Aorta (tissue), 5 donors: ENCODE measurements around the gene PACS1. TPM values are rescaled to one million over a fixed set of nuclear protein-coding genes. Genes with fewer than 3 reads are reported as not detected.
"Not testable (repeated sequence)": the region's sequence is repeated elsewhere in the genome, so short reads cannot be mapped to it uniquely, and the experiment has no call there.

ENCODE experiments used
- ATAC-seq: fragments of 200-7000 bp; cut with Tn5 transposase; one replicate; pipeline ENCODE4 v1.9.1; 2022; ENCODE audit warnings: moderate library complexity; ENCODE audit not compliant: low FRiP score
- DNase-seq, 2 donors: peaks; one replicate each; pipeline ENCODE4 v3.0.0-alpha.2; 2020
- H3K27ac ChIP-seq, 2 donors: one replicate each; pipeline ENCODE4 v1.5.1; 2013; ENCODE audit warnings: low read length in 2 of 2, mild to moderate bottlenecking in 2 of 2, moderate library complexity in 2 of 2, control low read depth in 1 of 2, inconsistent platforms in 1 of 2, low read depth in 1 of 2
- H3K27me3 ChIP-seq, 2 donors: one replicate each; pipeline ENCODE4 v1.6.1; 2013; ENCODE audit warnings: control low read depth in 1 of 2, low read length in 1 of 2, mild to moderate bottlenecking in 1 of 2, moderate library complexity in 1 of 2; ENCODE audit not compliant: insufficient read depth in 2 of 2, control insufficient read depth in 1 of 2
- H3K36me3 ChIP-seq, 2 donors: one replicate each; pipeline ENCODE4 v1.6.1; 2013; ENCODE audit warnings: control low read depth in 1 of 2, low read length in 1 of 2, mild to moderate bottlenecking in 1 of 2; ENCODE audit not compliant: insufficient read depth in 2 of 2, control insufficient read depth in 1 of 2
- H3K4me1 ChIP-seq, 2 donors: one replicate each; pipeline ENCODE4 v1.6.1; 2013; ENCODE audit warnings: low read length in 2 of 2, control low read depth in 1 of 2, mild to moderate bottlenecking in 1 of 2, moderate library complexity in 1 of 2; ENCODE audit not compliant: insufficient read depth in 2 of 2, control insufficient read depth in 1 of 2
- H3K4me3 ChIP-seq, 2 donors: one replicate each; pipeline ENCODE4 v1.5.1; 2013; ENCODE audit warnings: low read length in 2 of 2, control low read depth in 1 of 2, mild to moderate bottlenecking in 1 of 2
- H3K9me3 ChIP-seq: one replicate; pipeline ENCODE4 v1.6.1; 2013; ENCODE audit warnings: mild to moderate bottlenecking, low read length; ENCODE audit not compliant: control insufficient read depth
- WGBS, 2 donors: extraction: QIAGEN DNeasy Blood & Tissue Kit; methylation state at CpG; one replicate each; pipeline ENCODE4 v1.1.7; 2013; 5-methylcytosine and 5-hydroxymethylcytosine counted together
- intact Hi-C, 2 donors: fragments of 100-400 bp; cut with DNase I; formaldehyde crosslinking; loops; one replicate each; pipeline versions ENCODE4 v1.14.2 to v1.15.0; 2022
- polyA plus RNA-seq, 2 donors: library from polyadenylated mRNA; stranded (reverse); fragments of 200-250 nt; gene quantifications; one replicate each; pipeline ENCODE4 v1.2.3, GENCODE V29; 2013
- total RNA-seq, 2 donors: library from RNA; stranded (reverse); fragmentation: NEBNext Ultra II Directional; extraction: Animal tissue kit (Norgen Biotek cat#: 25700); gene quantifications; one replicate each; pipeline ENCODE4 v1.2.1, GENCODE V29; 2021
- donor health status: healthy with polysubstance abuse.
- donor health status: Bipolar disorder and iron deficiency.
- donor health status: DM: no; HTN: no; CAD: no.
- donor health status: DM: no; HTN: no; CAD: no.
- donor health status: DM: yes; HTN: yes; CAD: no.

The PACS1 gene
- total and polyA plus RNA-seq, 4 donors = 16.2 to 119 (median 59.1) TPM

DNA sequence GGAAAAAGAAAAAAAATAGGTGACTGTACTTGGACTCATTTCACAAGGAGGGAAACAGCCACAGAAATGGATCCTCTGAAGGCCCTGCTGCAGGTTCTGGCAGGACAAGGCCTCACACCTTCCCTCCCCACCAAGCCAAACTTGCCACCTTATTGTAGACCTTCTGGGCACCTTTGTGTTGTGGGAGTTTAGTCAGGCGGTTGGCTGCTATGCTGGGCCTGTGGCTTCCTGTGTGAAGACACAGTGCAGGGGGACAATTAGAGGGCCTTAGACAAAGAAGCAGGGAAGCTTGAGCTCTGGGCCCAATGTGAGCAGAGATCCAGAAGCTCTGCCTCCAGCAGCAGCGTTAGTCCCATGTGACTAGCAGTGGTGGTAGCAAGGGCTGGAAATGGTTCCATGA, 202.5 kb downstream of the PACS1 start:
- peaks cover 2 to 10% of the 10 kb centered on the region in 2 donors for H3K36me3 ChIP-seq

DNA sequence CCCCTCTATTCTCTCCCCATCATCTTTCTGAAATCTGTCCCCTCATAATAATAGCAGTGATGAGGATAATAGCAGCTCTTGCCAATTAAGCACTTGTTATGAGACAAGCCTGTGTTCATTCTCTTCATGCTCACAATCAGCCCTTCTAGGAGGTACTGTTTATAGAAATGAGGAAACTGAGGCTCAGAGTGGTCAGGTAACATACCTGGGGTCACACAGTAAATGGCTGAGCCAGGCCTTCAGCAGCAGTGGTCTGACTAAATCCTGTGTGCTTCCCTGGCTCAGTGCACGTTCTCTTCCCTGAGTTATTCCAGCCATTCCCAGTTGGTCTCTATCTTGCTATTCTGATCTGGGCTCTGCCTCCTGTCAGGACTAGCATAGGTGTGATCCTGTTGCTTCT, 204.1 kb downstream of the PACS1 start:
- peaks cover 2 to 10% of the 10 kb centered on the region in 2 donors for H3K36me3 ChIP-seq
- no peak overlapping the region for H3K27ac ChIP-seq
- no peak overlapping the region for H3K4me3 ChIP-seq
- H3K9me3 ChIP-seq = no peaks in the 10 kb centered on the region
- H3K27me3 ChIP-seq = no peaks in the 10 kb centered on the region
- intact Hi-C loops = no loop called here
- ATAC-seq (no peak), DNase-seq (no peak)
- no peaks in the 10 kb centered on the region for H3K4me1 ChIP-seq
- WGBS, 2 donors = 18 to 50% methylated on average over 1 of the region's 1 CpG

More for the DNA sequence above, 202.5 kb downstream of the PACS1 start:
- WGBS, 2 donors = 80 to 89% methylated on average over 2 of the region's 2 CpGs
- Histone ChIP-seq H3K27me3 (no peaks in the 10 kb centered on the region), H3K4me1 (no peaks in the 10 kb centered on the region), H3K27ac (no peak overlapping the region), H3K9me3 (no peaks in the 10 kb centered on the region), H3K4me3 (no peak overlapping the region)
- intact Hi-C loops = no loop called here
- DNase-seq = no peak
- ATAC-seq = no peak

DNA sequence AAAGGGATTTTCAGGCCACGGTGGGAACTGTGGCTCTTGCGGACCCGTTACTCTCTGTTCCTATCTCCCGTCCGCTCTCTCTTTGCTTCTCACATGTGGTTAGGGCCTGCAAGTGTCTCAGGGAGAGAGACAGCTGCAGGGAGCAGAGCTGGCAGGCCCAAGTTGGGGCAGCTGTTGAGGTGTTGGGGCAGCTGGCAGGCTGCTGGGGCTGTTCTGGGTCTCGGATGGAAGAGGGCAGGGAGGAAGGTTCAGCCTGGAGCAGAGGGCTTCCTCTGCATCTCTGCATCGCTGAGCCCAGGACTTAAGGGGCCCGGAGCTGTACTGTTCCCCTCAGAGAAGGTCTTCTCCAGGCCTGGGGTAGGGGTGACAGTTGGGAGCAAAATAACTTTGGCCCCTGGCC, 205.3 kb downstream of the PACS1 start:
- H3K9me3 ChIP-seq = no peaks in the 10 kb centered on the region
- DNase-seq = no peak
- H3K27ac ChIP-seq = no peak overlapping the region
- H3K4me3 ChIP-seq = no peak overlapping the region
- intact Hi-C loops = no loop called here
- WGBS, 2 donors = 87 to 88% methylated on average over 8 of the region's 8 CpGs
- peaks cover 2 to 10% of the 10 kb centered on the region in 2 donors for H3K36me3 ChIP-seq
- no peak for ATAC-seq
- H3K27me3 ChIP-seq = no peaks in the 10 kb centered on the region
- no peaks in the 10 kb centered on the region for H3K4me1 ChIP-seq

DNA sequence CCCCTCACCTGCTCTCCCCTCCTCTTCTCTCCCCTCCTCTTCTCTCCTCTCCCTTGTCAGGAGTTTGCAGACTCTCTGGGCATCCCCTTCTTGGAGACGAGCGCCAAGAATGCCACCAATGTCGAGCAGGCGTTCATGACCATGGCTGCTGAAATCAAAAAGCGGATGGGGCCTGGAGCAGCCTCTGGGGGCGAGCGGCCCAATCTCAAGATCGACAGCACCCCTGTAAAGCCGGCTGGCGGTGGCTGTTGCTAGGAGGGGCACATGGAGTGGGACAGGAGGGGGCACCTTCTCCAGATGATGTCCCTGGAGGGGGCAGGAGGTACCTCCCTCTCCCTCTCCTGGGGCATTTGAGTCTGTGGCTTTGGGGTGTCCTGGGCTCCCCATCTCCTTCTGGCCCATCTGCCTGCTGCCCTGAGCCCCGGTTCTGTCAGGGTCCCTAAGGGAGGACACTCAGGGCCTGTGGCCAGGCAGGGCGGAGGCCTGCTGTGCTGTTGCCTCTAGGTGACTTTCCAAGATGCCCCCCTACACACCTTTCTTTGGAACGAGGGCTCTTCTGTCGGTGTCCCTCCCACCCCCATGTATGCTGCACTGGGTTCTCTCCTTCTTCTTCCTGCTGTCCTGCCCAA, 206.0 kb downstream of the PACS1 start:
- intact Hi-C loops = no loop called here
- WGBS, 2 donors = 76 to 81% methylated on average over 14 of the region's 14 CpGs
- DNase-seq (no peak), ATAC-seq (no peak)
- Histone ChIP-seq H3K27ac (no peak overlapping the region), H3K4me1 (no peaks in the 10 kb centered on the region), H3K27me3 (no peaks in the 10 kb centered on the region), H3K9me3 (no peaks in the 10 kb centered on the region), H3K36me3 (peaks cover 2 to 10% of the 10 kb centered on the region in 2 donors), H3K4me3 (no peak overlapping the region)

DNA sequence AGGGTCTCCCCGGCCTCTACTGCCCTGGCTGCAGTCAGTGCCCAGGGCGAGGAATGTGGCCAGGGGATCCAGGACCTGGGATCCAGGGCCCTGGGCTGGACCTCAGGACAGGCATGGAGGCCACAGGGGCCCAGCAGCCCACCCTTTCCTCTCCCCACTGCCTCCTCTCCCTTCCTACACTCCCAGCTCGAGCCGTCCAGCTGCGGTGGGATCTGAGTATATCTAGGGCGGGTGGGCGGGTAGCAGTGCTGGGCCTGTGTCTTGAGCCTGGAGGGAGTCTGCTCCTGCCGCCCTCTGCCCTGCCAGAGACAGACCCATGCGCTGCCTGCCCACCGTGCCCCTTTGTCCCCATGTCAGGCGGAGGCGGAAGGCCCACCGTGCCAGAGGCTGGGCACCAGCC, 206.5 kb downstream of the PACS1 start:
- ATAC-seq, intact Hi-C loops: not testable (repeated sequence)

DNA sequence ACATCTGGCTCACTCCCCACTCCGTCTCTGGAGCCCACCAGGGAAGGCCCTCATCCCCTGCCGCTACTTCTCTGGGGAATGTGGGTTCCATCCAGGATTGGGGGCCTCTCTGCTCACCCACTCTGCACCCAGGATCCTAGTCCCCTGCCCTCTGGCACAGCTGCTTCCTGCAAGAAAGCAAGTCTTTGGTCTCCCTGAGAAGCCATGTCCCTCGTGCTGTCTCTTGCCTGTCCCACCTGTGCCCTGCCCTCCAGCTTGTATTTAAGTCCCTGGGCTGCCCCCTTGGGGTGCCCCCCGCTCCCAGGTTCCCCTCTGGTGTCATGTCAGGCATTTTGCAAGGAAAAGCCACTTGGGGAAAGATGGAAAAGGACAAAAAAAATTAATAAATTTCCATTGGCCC, 207.0 kb downstream of the PACS1 start:
- intact Hi-C loops, H3K9me3 ChIP-seq, DNase-seq, H3K4me1 ChIP-seq, ATAC-seq, H3K4me3 ChIP-seq, H3K27ac ChIP-seq, H3K27me3 ChIP-seq: not testable (repeated sequence)
- H3K36me3 ChIP-seq = peaks cover 2 to 10% of the 10 kb centered on the region in 2 donors
- WGBS, 2 donors = 70 to 80% methylated on average over 4 of the region's 4 CpGs

More for the DNA sequence above, 206.5 kb downstream of the PACS1 start:
- DNase-seq, H3K9me3 ChIP-seq, H3K4me1 ChIP-seq, H3K4me3 ChIP-seq, H3K27ac ChIP-seq, H3K27me3 ChIP-seq: not testable (repeated sequence)
- peaks cover 2 to 10% of the 10 kb centered on the region in 2 donors for H3K36me3 ChIP-seq
- WGBS, 2 donors = 67 to 77% methylated on average over 5 to 13 of the region's 13 CpGs

DNA sequence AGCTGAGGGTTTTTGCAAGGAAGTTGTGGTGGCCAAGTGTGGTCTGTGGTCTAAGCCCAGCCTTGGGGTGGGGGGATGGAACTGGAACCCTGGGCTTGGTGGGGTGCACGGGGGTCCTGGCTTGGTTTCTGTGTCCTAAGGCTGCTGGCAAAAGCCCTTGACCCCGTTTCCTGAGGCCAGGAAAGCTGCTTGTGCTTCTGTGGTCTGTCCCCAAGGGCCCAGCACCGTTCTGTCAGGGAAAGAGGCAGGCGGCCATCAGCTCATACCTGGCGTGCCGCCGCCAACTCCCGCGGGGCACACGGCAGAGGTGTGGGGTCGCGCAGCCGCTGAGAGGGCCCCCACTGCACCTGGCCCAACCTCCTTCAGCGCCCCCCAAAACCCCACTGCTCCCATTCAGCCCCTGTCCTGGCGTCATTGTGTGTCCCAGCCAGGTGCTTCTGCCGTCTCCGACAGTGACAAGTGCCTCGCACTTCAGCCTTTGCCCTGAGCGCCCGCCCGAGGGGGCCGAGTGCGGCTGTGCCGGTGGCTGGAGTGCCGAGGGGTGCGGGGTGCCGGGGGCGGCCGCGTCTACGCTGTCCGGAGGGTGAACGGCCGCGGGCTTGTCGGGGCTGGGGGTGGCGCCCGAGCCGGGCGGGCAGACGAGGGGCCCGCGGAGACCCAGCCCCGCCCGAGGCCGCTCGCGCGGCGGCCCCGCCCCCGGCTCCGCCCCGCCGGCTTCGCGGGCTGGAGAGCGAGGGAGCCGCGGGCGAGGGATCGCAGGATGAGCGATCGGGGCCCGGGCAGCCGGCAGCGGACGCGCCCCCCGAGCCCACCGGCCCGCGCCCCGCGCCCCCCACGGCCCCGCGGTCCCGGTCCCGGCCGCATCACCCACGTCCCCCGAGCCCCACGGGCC, 207.6 kb downstream of the PACS1 start, which contains the start of gene CNIH2:
TSS of gene CNIH2 (plus strand) at position 705 of the 892 bp plus-strand sequence. CDS start 282 bp downstream, outside the sequence.
- ATAC-seq (no peak), DNase-seq (no peak)
- intact Hi-C loops = no loop called here
- Histone ChIP-seq H3K36me3 (peaks cover 2 to 6% of the 10 kb centered on the region in 2 donors), H3K4me1 (no peaks in the 10 kb centered on the region), H3K27ac (no peak within 1 kb of the TSS), H3K27me3 (no peaks in the 10 kb centered on the region), H3K9me3 (no peaks in the 10 kb centered on the region), H3K4me3 (no peak within 1 kb of the TSS)
- 7 to 9% methylated on average over 60 to 84 of the region's 84 CpGs for WGBS, 2 donors

DNA sequence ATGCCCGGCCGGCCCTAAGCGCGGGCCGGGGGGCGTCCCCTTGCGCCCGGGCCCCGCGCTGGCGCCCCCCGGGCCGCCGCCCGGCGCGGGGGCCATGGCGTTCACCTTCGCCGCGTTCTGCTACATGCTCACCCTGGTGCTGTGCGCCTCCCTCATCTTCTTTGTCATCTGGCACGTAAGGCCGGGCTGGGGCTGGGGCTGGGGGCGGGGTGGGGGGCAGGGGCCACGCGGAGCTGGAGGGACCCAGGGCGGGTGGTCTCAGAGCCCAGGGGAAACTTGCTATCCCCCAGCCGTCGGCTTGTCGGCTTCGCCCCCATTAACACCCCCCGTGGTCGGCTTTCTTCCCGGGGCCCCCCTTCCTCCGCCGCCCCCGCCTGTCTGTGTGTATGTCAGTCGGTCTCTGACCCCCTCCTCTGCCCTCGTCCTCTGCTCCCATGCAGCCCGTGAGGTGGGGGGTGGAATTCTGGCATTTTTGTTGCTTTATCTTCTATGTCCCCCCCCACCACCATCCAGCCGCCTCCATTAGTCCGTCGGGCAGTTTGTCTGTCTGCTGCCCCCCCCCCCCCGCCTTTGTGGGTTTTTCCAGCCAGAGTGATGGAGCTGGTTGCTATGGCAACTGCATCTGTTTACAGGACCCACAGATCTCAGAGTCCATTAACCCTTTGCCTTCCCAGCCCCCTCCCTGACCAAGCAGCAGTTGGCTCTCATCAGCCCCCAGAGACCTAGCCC, 208.5 kb downstream of the PACS1 start:
- DNase-seq = no peak

More for the DNA sequence above, 208.5 kb downstream of the PACS1 start:
- H3K4me1 ChIP-seq = no peaks in the 10 kb centered on the region
- no peak for ATAC-seq
- H3K27ac ChIP-seq = no peak overlapping the region
- H3K27me3 ChIP-seq = no peaks in the 10 kb centered on the region
- H3K36me3 ChIP-seq = peaks cover 2 to 3% of the 10 kb centered on the region in 2 donors
- H3K9me3 ChIP-seq = no peaks in the 10 kb centered on the region
- intact Hi-C loops = no loop called here
- no peak overlapping the region for H3K4me3 ChIP-seq
- 3 to 4% methylated on average over 30 to 45 of the region's 45 CpGs for WGBS, 2 donors
